IPS-NIHi11 (cell line): ENCODE measurements around the gene RAD1.
A peak's percentile ranks its signal among the peaks of the same experiment; 100 is the strongest.

Experiments
- DNase-seq: peaks from one replicate; pipeline ENCODE4 v3.0.0; 2012; ENCODE audit warnings: mixed read lengths, low spot score

The RAD1 gene

DNA sequence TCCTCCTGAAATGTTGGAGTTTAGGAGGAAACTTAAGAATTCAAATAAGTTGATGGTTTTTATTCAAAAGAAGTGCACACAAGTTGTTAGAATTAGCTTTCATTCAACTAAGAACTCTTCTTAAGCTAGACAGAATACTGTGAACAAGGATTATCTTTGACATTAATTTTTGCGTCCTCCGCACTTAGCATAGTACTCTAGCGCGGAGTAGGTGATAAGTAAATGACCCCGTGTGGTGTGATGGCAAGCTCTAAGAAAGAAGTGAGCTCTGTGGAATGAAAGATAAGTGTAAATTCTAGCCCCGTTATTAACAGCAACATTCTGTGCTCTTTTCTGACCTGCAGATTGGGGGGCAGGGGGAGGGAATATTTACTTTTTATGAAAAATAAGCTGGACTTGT is 1.2 kb upstream of the RAD1 start:
- no peak for DNase-seq

DNA sequence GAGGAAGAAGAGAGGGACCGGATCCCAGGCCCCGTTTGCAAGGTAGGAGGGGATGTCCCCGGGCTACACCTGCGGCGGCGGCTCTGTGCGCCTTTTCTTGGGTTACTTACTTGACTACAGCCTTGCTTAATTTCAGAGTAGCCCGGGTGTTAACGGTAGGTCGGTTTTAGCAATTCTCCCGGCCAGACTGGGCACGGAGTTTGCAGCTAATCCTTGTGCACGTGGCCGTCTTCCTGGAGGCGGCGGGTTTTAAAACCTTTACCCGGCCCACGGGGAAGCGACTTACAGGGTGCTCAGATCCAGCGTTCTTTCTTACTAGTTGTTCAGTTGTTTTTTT is 520 bp upstream of the RAD1 start:
- no peak for DNase-seq

DNA sequence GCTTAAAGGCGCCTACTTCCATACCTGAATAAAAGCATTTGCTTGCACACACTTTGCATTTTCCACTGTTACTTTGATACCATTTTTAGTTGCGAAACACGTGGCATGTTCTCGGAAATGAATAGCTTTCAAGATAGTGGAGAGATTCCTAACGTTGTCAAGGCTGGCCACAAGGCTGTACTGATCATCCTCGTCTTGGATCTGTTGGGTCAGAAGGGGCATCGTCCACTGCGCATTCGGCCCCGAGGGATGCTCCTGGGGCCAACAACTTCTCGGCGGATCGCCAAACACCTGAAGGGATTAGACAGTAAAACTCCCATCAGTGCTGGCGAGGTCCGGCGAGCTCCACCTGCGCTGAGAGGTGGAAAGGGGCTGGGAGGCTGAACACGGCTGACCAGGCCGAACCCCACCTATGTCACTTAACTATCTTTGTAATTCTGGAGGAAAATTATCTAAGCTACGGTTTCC is 599 bp downstream of the RAD1 start:
- peak; percentile 26 for DNase-seq

DNA sequence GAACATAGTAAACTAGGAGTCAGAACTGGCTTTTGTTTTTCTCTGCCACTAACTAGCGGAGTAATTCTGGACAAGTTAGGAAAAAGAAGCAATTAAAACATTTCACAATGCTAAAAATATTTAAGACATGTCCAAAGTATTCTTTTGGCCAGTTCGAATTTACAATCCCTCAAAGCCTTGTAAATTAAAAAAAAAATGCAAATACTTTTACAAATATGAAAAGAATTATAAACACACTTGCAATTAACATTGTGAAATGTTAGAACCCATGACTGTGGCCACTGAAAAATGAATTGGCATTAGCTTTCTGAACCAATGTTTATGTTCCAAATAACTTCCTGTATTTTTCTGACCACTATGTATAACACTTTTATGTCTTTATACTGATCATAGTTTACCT is 2.2 kb downstream of the RAD1 start:
- DNase-seq, result no peak

DNA sequence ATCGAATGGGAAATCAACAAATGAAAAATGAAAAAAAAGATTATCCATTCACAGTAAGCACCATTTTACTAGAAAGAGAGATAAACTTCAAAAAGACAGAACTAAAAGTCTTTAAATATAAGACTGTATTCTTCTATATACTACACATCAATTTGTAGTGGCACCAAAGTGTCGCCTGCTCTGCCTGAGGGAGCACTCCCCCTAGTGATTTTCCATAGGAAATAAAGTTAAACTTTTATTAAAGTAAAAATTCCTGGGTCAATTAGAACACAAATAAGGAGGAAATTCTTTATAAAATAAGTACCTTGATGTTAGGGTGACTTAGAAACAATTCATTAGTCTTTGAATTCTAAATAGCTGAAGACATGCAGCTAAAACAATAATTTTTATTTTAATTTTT is 9.7 kb downstream of the RAD1 start:
- DNase-seq, result peak; percentile 29

DNA sequence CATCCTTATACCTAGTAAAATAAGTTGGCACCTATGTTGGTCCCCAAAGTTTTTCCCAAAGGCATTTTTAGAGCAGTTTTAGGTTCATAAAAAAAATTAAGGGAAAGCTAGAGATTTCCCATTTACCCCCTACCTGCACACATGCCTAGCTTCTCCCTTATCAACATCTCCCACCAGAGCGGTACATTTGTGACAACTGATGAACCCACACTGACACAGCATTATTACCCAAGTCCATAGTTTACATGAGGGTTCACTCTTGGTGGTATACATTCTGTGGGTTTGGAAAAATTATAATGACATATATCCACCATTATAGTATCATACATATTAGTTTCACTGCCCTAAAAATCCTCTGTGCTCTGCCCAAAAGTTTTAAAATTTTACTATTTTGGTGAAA is 12.0 kb downstream of the RAD1 start:
- no peak for DNase-seq

DNA sequence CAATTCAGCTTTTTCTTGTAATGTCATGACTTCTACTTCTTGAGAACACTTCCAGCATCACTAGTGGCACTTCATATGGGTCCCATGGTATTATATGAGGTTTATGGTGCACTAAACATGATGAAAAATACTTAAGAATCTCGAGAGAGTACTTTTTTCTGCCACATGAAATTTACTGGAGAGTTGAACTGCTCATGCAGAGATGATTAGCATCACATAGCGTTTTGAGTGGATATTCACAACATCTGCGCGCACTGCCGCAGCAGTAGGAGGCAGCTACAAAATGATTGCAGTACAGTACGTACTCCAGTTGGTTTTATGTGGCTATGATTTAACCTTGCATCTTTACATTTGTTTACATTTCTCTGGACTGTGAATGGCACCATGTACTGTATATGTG is 14.7 kb downstream of the RAD1 start:
- no peak for DNase-seq

DNA sequence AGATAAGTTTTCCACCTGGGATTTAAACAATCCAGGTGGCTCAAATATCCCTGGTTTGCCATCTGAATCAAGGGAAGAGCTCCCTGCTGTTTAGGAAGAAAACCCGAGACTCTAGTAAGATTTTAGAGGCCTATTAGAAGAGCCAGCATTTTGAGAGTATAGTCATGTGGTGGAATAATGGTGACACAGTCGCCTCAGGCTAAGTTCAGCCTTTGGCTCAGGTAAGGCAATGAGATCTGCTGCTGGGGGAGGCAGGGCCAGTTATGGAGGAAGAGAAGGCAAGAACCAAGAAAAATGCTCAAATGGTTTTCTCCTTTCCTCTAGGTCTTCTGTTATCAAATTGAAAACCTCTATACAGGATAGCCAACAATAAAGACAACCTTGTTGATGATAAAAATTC is 16.2 kb downstream of the RAD1 start:
- no peak for DNase-seq

DNA sequence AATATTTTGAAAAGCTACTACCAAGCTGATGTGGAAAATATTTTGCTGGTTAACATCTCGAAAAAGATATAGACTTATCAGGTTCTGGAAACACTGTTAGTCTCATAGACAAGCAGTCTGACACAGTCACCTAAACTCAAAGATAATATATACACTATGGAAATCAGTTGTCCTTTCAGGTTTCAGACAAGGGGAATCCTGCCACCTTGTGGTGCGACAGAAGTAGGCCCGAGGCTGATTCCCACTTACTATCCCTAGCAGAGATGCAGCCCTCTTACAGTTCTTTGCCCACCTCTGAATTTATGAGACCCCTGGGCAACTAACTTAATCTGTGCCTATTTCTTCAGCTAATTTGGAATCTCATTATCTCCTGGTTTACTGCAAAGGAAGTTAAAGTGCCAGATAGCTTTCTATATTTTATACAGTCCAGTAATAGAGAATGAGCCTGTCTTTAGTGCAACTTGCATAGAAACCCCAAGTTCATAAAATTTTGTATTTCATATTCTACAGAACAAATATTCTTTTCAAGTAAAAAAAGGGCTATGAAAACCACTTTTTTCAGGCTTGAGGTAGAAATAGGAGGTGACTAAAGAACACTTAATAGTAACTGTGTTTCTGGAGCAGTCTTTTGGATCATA is 16.9 kb downstream of the RAD1 start:
- DNase-seq, result peak; percentile 69

DNA sequence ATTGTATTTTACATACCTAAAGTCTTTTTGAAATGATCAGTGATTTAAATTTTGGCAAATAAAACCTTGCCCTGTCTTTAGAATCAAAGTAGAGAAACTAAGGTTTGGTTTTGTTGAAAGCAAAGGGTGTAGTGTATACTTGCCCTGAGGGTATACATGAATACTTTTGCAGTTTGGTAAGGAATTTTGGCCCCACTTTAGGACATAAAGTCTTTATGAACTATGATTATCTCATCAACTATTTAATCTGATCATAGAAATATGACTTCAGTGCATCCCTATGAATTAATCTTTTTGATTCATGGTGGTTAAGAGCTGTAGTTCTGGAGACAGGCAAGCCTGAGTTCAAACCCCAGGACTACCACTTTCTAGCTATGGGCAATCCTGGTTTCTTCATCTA is 17.7 kb downstream of the RAD1 start:
- no peak for DNase-seq

DNA sequence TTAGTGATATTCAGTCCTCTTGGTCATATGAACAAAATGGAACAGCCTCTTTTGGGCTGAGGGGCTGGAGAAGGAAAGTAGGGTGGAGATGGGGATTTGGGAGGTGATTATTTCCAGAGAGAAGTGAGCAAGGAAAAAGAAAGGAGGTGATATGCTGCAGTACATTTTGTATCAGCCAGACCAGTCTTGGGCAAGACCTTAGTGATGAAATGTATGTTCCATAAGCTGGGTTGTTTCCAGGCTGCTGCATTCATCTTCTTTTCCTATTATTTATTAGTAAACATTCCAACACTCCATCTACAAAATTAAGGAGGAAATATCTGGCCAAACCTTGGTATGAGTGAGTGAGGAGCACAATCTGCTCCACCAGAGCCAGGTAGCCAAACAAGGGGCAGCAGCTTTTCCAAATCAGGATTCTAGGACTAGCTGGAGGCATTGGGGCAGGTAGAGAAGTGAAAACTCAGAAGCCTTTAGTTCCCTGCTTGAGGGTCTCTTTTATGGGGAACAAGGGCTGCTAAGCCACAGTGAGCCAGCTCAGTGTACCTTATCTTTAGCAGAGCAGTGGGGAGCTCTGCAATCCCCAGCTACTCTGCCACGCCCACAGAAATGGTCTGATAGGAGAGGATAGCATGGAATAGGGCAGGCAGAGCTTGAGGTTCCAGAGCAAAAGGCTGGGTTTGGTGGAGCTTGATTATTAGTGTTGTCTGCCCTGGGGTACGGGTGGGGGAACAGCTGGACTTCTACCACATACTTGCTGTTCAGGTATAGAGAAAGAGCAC is 19.5 kb downstream of the RAD1 start:
- DNase-seq, result no peak

DNA sequence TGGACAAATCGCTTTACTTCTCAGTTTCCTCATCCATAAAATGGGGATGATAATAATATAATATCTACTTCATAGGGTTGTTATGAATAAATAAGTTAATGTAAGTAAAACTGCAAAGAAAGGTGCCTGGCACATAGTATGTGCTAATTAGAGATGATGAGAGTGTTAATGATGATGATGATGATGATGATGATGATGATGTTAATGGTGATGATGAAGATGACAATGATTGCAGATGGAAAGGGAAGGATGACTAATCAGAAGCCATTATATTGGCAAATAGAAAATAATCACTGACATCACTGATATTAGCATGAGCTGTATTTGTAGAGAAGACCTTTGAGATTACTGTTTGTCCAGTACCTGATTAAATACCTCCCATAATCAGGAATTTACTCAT is 20.6 kb downstream of the RAD1 start:
- no peak for DNase-seq

DNA sequence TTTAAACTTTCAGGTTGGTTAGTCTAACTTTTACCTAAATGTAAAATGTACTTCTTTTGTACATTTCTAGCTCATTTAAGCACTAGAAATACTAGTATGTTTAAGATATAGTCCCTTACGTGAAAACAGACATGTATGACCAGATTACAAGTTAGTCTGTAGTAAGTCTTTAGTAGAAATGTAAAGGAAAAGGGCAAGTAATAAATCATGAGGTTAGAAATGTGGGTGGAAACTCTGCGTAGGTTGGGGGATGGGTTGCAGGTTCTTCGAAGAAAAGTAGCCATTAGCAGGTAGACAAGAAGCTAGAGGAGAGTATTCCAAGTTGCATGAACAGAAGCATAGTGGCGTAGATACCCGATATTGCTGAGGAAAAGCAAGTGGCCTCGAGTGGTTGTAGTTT is 22.9 kb downstream of the RAD1 start:
- DNase-seq, result no peak

DNA sequence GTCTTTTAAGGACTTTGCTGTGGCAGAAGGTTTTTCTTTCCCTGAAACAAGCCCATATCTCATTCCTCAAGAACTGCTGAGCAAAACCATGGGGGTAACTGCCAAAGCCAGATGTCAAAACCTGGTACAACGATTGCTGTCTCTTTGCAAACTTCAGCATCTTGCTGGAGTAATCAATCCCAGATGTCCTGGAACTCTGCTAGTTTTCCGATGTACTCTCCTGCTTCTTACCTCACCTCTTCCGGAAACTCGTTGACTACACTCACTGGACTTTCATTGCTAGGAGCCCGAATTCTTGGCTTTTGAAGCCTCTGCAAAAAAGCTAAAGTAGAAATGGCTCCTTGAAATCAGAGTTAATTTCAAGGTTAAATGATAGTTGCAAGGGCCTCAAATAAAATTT is 23.3 kb downstream of the RAD1 start:
- DNase-seq, result no peak

DNA sequence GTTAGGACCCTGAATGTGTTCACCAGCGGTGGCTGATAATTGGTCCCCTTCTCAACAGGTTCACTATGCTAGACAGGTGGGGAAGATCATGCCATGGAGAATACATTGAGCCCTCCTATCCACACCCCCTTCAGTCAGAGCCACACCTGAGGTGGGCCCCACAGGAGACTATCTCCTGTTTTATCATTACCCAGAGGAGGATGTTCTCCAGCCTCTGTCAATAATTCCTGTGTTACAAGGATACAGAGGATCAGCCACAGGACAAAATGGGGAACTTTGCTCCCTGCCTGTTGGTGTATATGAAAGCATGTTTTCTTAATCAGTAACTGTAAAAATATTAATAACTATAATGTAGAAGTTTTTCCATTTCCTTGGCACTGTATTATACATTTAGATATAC is 25.9 kb downstream of the RAD1 start:
- no peak for DNase-seq

DNA sequence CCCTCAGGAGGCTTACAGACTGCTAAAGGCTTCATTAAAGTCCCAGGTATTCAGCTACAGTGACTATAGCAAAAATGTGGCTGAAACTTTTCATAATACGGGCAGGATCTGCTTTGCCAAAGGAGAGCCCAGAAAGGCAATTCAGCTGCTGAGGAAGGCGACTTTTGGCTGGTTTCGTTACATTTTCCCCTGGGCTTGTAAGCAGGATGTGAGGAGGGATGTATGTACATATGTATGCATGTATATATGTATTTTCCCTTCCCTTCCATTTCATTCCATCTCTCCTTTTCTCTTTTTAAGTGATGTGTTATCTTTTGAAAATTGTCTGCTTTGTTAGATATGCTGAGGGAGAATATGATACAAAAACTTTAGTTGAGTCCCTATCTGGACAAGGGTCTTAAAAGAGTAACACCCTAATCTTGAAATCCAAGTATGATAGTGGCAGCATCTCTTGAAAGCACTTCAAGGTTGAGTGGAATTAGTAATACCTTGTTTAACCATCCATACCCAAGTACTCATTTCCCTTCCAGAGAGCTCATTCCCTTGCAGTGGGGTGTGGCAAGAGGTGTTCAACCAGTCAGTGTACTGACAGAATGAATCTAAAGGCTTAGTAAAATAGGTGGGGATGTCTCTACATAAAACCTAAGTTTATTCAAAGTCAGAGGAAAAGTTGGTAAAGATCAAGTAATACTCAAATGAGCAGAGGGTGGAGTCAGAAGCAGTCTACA is 28.7 kb downstream of the RAD1 start:
- no peak for DNase-seq

DNA sequence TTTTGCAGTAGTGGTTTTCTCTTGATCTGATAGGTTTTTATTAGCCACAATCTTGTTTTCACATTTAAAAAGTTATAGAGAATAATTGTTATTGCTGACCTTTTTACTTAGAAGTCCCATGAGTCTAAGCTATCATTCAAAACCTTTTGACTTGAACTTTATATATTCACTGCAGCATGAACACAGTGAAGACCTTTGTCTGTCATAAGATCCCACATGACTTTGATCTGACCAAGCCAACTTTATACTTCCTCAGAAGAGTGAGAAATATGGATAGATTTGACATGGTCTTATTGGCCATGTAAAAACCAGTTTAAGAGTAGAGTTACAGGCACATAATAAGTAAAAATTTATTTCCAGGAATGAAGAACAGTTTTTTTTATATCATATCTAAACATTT is 34.1 kb downstream of the RAD1 start:
- no peak for DNase-seq

DNA sequence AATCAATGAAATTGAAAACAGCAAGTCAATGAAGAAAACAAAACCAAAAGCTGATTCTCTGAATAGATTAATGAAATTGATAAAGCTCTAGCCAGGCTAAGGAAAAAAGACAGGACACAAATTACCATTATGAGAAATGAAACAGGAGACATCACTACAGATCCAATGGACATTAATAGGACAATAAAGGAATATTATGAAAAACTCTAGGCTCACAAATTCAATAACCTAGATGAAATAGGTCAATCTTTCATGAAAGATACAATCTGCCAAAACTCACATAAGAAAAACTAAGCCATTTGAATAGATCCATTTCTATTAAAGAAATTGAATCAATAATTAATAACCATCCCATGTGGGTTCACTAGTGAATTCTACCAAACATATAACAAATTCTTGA is 39.0 kb downstream of the RAD1 start:
- DNase-seq, result no peak

DNA sequence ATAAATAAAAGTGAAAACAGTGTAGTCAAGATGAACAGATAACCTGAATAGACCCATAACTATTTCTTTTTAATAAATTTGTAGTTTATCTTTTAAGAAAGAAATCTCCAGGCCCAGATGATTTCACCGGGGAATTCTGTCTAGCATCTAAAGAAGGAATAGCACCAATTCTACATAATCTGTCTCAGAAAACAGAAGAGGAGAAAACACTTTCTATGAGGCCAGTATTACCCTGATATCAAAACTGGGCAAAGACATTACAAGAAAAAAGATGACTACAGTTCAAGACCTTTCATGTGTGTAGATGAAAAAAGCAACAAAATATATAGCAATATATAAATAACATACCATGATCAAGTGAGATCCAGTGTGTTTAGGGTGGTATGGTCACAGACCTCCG is 44.9 kb downstream of the RAD1 start:
- no peak for DNase-seq

DNA sequence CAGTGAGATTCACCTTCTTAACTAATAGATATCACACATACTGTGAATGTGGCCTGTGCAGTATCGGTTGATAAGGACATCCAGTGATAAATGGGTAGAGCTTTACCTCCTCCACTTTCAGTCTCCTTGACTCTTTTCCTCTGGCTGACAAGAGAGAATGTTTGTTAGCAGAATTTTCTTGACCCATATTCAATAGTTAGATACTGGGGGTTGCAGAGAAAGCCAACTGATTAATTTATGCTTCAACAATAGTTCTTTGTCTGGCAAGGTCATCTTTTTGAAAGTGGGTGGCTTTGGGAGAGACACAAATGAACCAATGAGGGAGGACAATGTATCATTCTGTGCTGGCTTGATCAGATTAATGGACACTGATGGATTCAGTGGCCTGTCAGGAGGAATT is 46.0 kb downstream of the RAD1 start:
- no peak for DNase-seq

DNA sequence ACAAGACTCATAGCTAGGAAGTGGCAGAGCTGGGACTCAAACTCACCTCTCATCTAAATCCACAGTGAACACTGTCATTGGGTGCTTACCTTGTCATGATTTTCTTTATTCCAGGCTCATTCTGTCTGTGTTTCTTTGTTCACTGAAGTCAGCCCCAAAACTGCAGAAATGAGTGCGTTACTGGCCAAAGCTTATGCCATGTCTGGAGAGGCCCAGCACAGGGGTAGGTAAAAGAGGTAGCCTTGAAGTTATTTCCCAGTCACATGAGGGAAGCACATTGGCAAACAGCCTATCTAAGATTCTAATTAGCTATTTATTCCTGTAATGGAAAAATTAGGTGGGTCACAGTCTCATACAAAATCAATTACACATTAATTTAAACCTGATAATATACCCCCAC is 46.5 kb downstream of the RAD1 start:
- no peak for DNase-seq

DNA sequence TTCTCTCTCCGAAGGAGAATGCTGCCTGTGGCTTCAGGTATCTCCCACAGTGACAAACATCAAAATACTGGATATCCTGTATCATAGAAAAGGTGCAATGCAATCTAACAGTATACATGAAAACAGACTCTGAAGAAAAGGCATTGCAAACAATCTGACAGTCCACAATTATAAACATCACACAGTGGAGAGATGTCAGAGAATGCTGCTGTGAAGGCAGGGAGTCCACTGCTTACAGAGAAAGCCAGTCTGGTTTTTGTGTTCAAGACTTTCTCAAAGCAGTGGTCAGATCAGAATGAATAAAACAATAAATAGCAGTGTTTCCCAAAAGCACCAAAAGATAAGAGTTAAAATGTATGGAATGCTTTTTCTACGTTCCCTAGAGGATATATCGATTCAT is 47.6 kb downstream of the RAD1 start:
- DNase-seq, result no peak

DNA sequence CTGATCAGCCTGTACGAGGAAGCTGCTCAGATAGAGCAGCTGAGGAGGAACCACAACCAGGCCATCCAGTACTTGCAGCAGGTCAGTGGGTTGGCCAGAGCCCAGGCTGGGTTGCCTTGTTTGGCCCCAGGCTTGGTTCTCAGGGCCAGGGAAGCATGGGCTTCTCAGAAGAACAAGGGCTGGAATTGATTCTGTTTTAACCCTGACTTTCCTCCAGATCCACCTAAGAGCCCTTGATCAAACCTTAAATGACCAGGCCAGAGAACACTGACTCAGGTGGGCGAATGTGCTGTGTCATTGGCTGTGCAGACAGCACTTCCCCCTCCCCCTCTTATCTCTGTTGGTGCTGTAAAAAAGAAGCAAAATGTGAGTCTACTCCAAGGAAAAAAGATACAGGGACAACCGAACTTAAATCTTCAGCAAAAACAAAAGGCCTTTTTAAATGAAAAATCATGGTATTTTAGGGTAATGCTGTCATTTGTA is 48.3 kb downstream of the RAD1 start:
- no peak for DNase-seq
